GM13976 (cell line): Measurements from ENCODE around the gene TNFRSF1A.

Experiments used
- DNase-seq: peaks from one replicate; pipeline ENCODE4 v3.0.0; 2012; ENCODE audit warnings: low spot score
- in situ Hi-C: fragments of 300-500 bp; cut with MboI; formaldehyde crosslinking; loops from one replicate; pipeline ENCODE4 v1.12.0; 2022; ENCODE audit warnings: low sequenced_read_pairs, mixed read lengths, inconsistent platforms; ENCODE audit not compliant: unreplicated experiment
- TF ChIP-seq, protein P1 (sequence below): IDR thresholded peaks from 2 replicates; pipeline ENCODE4 v1.5.1; 2012; ENCODE audit warnings: borderline replicate concordance, mild to moderate bottlenecking; ENCODE audit not compliant: insufficient read depth; ENCODE audit errors: extremely low read depth, missing control alignments, control extremely low read depth

The TNFRSF1A gene

DNA sequence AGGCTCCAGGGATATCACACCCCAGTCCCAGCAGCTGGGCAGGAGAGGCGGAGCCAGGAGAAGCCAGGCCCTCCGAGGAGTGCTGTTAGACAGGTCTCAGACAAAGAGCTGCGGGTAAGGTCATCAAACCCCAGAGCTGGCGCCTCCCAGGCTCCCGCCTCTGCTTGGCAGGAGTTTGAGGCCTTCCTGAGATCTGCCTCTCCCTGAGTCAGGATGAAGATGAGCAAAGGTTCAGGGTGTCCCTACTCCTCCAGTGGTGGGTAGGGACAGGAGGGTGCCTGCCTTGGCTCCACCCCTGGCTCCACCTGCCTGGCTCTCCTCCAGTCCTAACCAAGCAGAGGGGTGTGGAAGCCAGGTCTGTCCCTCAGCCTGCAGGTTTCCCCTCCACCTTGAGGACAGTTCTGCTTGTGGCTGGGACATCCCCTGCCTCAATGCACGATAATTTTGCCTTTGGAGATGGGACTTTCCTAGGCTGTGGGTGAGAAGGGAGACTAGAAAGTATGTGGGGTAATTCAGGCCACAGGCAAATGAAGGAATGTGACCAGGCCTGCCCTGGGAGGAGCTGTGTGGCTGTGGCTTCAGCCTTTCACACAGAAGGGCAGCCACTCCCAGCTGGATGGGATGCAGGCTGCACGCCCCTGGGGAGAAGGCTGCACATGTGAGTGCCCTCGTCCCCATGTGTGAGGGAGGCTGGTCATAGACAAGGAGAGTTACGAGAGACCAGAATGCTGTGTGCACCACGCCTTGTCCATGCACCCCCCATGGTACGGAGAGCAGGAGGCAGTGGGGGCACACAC lies 29.1 kb downstream of the TNFRSF1A start:
- in situ Hi-C loops, result no loop called here
- peak; percentile 82 for DNase-seq
- TF ChIP-seq, protein P1, sequence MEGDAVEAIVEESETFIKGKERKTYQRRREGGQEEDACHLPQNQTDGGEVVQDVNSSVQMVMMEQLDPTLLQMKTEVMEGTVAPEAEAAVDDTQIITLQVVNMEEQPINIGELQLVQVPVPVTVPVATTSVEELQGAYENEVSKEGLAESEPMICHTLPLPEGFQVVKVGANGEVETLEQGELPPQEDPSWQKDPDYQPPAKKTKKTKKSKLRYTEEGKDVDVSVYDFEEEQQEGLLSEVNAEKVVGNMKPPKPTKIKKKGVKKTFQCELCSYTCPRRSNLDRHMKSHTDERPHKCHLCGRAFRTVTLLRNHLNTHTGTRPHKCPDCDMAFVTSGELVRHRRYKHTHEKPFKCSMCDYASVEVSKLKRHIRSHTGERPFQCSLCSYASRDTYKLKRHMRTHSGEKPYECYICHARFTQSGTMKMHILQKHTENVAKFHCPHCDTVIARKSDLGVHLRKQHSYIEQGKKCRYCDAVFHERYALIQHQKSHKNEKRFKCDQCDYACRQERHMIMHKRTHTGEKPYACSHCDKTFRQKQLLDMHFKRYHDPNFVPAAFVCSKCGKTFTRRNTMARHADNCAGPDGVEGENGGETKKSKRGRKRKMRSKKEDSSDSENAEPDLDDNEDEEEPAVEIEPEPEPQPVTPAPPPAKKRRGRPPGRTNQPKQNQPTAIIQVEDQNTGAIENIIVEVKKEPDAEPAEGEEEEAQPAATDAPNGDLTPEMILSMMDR, result no peak

DNA sequence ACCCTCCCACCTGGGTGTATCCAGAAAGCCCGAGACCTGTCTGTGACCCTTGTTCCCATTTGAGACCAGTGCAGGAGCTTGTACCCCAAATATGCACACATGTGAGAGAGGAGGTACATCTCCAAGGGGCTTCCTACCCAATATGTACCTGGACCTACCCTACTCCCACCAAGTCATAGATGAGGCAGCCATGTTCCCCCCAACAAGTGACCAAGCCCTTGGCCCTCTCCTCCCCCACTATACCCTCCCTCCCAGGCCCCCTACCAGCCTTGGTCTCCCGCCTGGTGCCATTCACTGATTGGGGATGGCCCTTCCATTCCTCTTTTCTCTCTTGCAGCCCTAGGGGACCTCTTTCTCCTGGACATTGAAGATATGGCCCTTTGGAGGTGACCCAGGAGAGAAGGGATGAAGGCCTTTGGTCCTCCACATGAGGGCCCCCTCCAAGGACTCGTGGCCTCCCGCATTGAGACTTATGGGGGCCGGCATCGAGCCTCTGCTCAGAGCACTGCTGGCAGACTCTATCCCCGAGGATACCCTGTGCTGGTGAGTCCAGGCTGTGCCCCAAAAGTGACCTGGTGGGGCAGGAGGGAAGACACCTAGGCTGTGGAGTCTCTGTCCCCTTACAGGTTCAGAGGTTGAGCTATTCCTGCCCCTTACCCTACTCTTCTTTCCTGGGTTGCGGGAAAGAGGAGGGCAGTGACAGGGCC lies 29.9 kb downstream of the TNFRSF1A start:
- TF ChIP-seq, protein P1, result no peak
- in situ Hi-C loops, result no loop called here
- no peak for DNase-seq

DNA sequence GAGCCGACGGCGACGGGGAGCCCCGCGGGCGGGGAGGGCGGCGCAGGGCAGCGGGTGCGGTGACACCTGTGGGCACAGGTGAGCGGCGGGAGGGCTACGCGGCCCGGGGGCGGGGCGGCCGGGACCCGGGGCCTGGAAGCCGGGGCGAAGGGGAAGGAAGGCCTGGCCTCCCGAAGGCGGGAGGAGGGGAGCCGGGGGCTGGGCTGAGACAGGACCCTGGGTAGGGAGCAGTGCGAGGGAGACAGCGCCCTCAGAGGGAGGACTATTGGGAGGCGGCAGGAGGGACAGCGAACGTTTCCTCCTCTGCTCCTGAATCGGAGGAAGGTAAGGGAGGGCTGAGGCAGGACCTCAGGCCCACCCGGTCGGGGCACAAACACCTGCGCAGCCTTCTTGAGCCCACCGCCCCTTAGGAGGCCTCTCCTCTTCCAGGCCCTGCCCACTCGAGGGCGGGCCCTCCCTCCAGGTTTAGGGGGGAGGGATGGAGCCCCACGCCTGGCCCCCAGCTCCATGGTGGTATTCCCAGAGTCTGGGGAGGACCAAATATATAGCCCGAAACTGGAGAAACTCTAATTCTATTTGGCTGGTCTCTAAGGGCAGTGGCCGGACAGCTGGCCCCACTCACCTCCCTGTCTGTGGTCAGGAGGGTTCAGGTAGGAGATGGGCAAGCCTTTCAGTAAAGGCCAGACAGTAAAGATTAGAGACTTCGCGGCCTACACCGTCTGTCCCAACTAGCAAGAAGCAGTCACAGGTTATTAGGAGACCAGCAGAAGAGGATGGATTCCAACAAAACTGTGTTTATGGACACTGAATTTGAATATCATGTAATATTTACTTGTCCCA lies 30.9 kb downstream of the TNFRSF1A start:
- no peak for DNase-seq
- in situ Hi-C loops, result no loop called here
- TF ChIP-seq, protein P1, result no peak

DNA sequence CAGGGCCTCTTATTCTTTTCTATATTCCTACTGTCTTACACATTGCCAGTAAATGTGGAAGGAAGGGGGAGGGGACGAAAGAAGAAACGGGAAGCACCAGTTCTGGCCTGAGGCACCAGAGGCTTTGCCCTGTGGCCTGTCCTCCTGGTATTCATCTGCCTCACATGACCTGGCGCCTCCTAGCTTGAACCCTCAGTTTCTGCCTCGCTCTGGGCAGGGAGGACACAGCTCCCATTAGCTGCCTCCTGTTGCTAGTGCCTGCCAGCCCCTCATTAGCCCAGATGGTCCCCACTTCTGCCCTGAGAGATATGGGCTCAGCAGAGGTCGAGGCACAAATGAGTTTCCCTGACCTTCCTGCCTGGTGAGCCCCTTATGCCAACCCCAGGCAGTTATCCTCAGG lies 34.3 kb downstream of the TNFRSF1A start:
- in situ Hi-C loops, result no loop called here
- DNase-seq, result no peak
- TF ChIP-seq, protein P1, result no peak

DNA sequence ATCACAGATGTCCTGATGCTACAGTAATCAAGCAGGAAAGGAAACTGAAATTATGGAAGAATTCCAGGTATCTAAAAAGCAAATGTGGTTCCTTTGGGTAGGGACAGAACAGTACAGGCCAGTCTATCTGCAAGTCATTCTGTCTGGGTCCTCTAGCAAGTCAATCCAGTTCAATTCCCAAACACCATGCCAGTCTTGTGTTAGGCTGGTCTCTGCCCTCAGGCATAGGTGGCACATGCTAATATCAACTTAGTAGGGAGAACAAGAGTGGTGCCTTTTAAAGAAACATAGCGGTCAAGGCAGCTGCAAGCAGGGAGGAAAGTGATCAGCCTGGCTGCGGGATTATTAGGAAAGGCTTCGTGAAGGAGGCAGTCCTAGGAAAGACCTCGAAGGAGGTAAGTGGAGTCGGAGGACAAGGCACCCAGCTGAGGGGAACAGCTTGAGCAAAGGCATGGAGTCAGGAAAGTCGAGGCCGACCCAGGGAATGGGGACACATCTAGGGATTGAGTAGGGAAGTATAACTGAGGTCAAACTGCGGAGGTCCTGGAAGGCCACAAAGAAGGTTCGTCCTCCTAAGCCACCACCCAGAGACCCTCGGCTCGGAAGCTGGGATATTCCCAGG lies 35.2 kb downstream of the TNFRSF1A start:
- TF ChIP-seq, protein P1, result no peak
- no peak for DNase-seq
- in situ Hi-C loops, result no loop called here

DNA sequence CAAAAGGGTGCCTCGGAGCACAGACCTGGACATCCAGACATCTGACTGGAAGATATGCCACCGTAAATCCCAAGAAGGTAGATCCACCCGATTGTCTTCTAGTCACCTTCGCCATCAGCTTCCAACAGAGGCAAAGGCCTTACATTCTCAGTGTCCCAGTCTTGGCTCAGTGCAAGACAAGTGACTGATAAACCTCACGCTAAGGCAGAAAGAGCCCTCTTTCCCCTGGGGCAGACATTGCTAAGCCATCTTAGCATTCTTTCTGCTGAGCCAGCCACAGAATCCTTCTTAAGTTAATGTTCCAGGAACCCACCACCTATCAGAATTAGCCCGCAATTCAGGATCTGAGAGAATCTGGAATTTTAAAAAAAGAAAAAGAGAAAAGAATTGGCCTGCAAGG lies 35.7 kb downstream of the TNFRSF1A start:
- in situ Hi-C loops, result no loop called here
- TF ChIP-seq, protein P1, result no peak
- DNase-seq, result no peak
